ENCODE results near the gene GJB3. TPM values are rescaled to one million over a fixed set of nuclear protein-coding genes. Genes with fewer than 3 reads are reported as not detected.

The GJB3 gene
- polyA plus RNA-seq, 1 donor (not counting 4 experiments of a cell fraction or from before 2014, with no cell fraction given), result 133 TPM

GRCh38 chr1:34794790-34795180 is 13.8 kb downstream of the GJB3 start:
- DNase-seq (ENCODE audit: low read depth, low spot score), result no peak
- H3K9me3 ChIP-seq (ENCODE audit: control insufficient read depth, low read depth, low read length), result no peaks in the 10 kb centered on the region
- H3K27me3 ChIP-seq (ENCODE audit: control insufficient read depth, extremely low read depth, insufficient read depth, low read length), result peaks cover 26% of the 10 kb centered on the region
- no peak overlapping the region for H3K27ac ChIP-seq (ENCODE audit: control insufficient read depth, insufficient read depth, low read length)
- no peak for FAIRE-seq
- H3K9me1 ChIP-seq (ENCODE audit: control insufficient read depth, extremely low read depth, insufficient read depth, low read length), result no peaks in the 10 kb centered on the region
- TF ChIP-seq EZH2 (IDR thresholded peaks at IDR 0.05; ENCODE audit: low read length) (no peak), CTCF (optimal IDR thresholded peaks at IDR 0.05 in 1 of 3, IDR thresholded peaks at IDR 0.05 in 1 of 3, conservative IDR thresholded peaks at IDR 0.05 in 1 of 3; ENCODE audit: extremely low read depth in 1 of 3, insufficient read depth in 2 of 3, low read length in 3 of 3) (no peak)
- H3K79me2 ChIP-seq (ENCODE audit: control insufficient read depth, insufficient read depth, low read length), result no peaks in the 10 kb centered on the region
- no peak overlapping the region for H3K4me2 ChIP-seq (ENCODE audit: control insufficient read depth, extremely low read depth, insufficient read depth, low read depth, low read length)
- H3K9ac ChIP-seq (ENCODE audit: control insufficient read depth, extremely low read depth, insufficient read depth, low read length), result no peak overlapping the region
- dilution Hi-C loops (cut with MboI; ENCODE audit: extremely low pct_ligation_motif_present, low sequenced_read_pairs), result no loop called here
- H2AFZ ChIP-seq (ENCODE audit: control insufficient read depth, low read length), result no peak overlapping the region
- H4K20me1 ChIP-seq (ENCODE audit: control insufficient read depth, extremely low read depth, insufficient read depth, low read length), result no peaks in the 10 kb centered on the region
- H3K4me3 ChIP-seq (ENCODE audit: control insufficient read depth in 2 of 3, extremely low read depth in 1 of 3, insufficient read depth in 2 of 3, low read depth in 1 of 3, low read length in 3 of 3), result no peak overlapping the region
- H3K36me3 ChIP-seq (ENCODE audit: control insufficient read depth in 2 of 2, extremely low read depth in 1 of 2, insufficient read depth in 2 of 2, low read length in 2 of 2), result no peaks in the 10 kb centered on the region
- H3K4me1 ChIP-seq (ENCODE audit: control insufficient read depth, extremely low read depth, insufficient read depth, low read length), result peaks cover 4% of the 10 kb centered on the region

GRCh38 chr1:34795916-34796315 is 14.9 kb downstream of the GJB3 start:
- no peak for TF ChIP-seq CTCF (optimal IDR thresholded peaks at IDR 0.05 in 1 of 3, IDR thresholded peaks at IDR 0.05 in 1 of 3, conservative IDR thresholded peaks at IDR 0.05 in 1 of 3; ENCODE audit: extremely low read depth in 1 of 3, insufficient read depth in 2 of 3, low read length in 3 of 3)
- no peak for TF ChIP-seq EZH2 (IDR thresholded peaks at IDR 0.05; ENCODE audit: low read length)
- H3K4me2 ChIP-seq (ENCODE audit: control insufficient read depth, extremely low read depth, insufficient read depth, low read depth, low read length), result no peak overlapping the region
- dilution Hi-C loops (cut with MboI; ENCODE audit: extremely low pct_ligation_motif_present, low sequenced_read_pairs), result no loop called here

More at GRCh38 chr1:34795916-34796315, 14.9 kb downstream of the GJB3 start:
- Histone ChIP-seq H4K20me1 (ENCODE audit: control insufficient read depth, extremely low read depth, insufficient read depth, low read length) (no peaks in the 10 kb centered on the region), H3K27me3 (ENCODE audit: control insufficient read depth, extremely low read depth, insufficient read depth, low read length) (peaks cover 22% of the 10 kb centered on the region), H3K9ac (ENCODE audit: control insufficient read depth, extremely low read depth, insufficient read depth, low read length) (no peak overlapping the region), H3K9me1 (ENCODE audit: control insufficient read depth, extremely low read depth, insufficient read depth, low read length) (no peaks in the 10 kb centered on the region), H3K9me3 (ENCODE audit: control insufficient read depth, low read depth, low read length) (no peaks in the 10 kb centered on the region), H3K4me3 (ENCODE audit: control insufficient read depth in 2 of 3, extremely low read depth in 1 of 3, insufficient read depth in 2 of 3, low read depth in 1 of 3, low read length in 3 of 3) (no peak overlapping the region), H3K27ac (ENCODE audit: control insufficient read depth, insufficient read depth, low read length) (no peak overlapping the region), H3K79me2 (ENCODE audit: control insufficient read depth, insufficient read depth, low read length) (no peaks in the 10 kb centered on the region), H3K36me3 (ENCODE audit: control insufficient read depth in 2 of 2, extremely low read depth in 1 of 2, insufficient read depth in 2 of 2, low read length in 2 of 2) (no peaks in the 10 kb centered on the region), H2AFZ (ENCODE audit: control insufficient read depth, low read length) (no peak overlapping the region), H3K4me1 (ENCODE audit: control insufficient read depth, extremely low read depth, insufficient read depth, low read length) (peaks cover 4% of the 10 kb centered on the region)
- FAIRE-seq, result no peak
- no peak for DNase-seq (ENCODE audit: low read depth, low spot score)

All from keratinocyte (primary cell).